OCI-LY3 (cell line): Measurements from ENCODE around the gene PPP1CB.

Source experiments
- EZH2phosphoT487 ChIP-seq: fragments of 200-600 bp; shearing (Covaris generic); IDR thresholded peaks from 2 replicates; pipeline ENCODE4 v1.6.1; 2018; ENCODE audit warnings: antibody characterized with exemption, mixed run types, low read depth
- TF ChIP-seq, protein P1 (sequence below): fragments of 200-600, 300-600 bp; sonication (generic); IDR thresholded peaks from 2 replicates; pipeline ENCODE4 v1.5.1; 2014; ENCODE audit warnings: antibody characterized with exemption, low read length, low read depth

GRCh38 chr2:28779001-28779400, 27.4 kb downstream of the PPP1CB start:
- TF ChIP-seq, protein P1, sequence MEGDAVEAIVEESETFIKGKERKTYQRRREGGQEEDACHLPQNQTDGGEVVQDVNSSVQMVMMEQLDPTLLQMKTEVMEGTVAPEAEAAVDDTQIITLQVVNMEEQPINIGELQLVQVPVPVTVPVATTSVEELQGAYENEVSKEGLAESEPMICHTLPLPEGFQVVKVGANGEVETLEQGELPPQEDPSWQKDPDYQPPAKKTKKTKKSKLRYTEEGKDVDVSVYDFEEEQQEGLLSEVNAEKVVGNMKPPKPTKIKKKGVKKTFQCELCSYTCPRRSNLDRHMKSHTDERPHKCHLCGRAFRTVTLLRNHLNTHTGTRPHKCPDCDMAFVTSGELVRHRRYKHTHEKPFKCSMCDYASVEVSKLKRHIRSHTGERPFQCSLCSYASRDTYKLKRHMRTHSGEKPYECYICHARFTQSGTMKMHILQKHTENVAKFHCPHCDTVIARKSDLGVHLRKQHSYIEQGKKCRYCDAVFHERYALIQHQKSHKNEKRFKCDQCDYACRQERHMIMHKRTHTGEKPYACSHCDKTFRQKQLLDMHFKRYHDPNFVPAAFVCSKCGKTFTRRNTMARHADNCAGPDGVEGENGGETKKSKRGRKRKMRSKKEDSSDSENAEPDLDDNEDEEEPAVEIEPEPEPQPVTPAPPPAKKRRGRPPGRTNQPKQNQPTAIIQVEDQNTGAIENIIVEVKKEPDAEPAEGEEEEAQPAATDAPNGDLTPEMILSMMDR, result no peak
- no peak for TF ChIP-seq EZH2phosphoT487
